HCT116 (cell line): Measurements from ENCODE around the gene VAPA.
A peak's percentile ranks its signal among the peaks of the same experiment; 100 is the strongest.

Experiments
- CTCF ChIP-seq, 3 experiments: fragments of 200-600 bp in 1 of 3; sonication (generic) in 1 of 3; IDR thresholded peaks in 2 of 3; conservative IDR thresholded peaks in 1 of 3; 2 replicates each; pipeline ENCODE4 v1.5.1; 2012 to 2017; ENCODE audit warnings: low read depth in 2 of 3, low read length in 2 of 3, antibody characterized with exemption in 1 of 3, borderline replicate concordance in 1 of 3, control low read depth in 1 of 3, mild to moderate bottlenecking in 1 of 3, mixed read lengths in 1 of 3, mixed run types in 1 of 3, moderate library complexity in 1 of 3; ENCODE audit not compliant: insufficient read depth in 1 of 3
- EGR1 ChIP-seq: IDR thresholded peaks from 2 replicates; pipeline ENCODE4 v1.6.1; 2012; ENCODE audit warnings: low read depth
- EZH2 ChIP-seq: fragments of 200-600 bp; sonication (generic); IDR thresholded peaks from 2 replicates; pipeline ENCODE4 v1.6.1; 2017; ENCODE audit warnings: antibody characterized with exemption, mixed run types
- JUND ChIP-seq: IDR thresholded peaks from 2 replicates; pipeline ENCODE4 v1.6.1; 2012
- POLR2A ChIP-seq: IDR thresholded peaks from 2 replicates; pipeline ENCODE4 v1.7.0; 2011; ENCODE audit warnings: borderline replicate concordance; ENCODE audit not compliant: insufficient read depth, insufficient read length; ENCODE audit errors: extremely low read depth
- POLR2AphosphoS5 ChIP-seq: IDR thresholded peaks from 2 replicates; pipeline ENCODE4 v1.6.1; 2011; ENCODE audit warnings: mild to moderate bottlenecking, low read depth, low read length, moderate library complexity
- RAD21 ChIP-seq: IDR thresholded peaks from 2 replicates; pipeline ENCODE4 v1.6.1; 2012; ENCODE audit warnings: low read depth, mild to moderate bottlenecking
- SP1 ChIP-seq: IDR thresholded peaks from 2 replicates; pipeline ENCODE4 v1.6.1; 2012; ENCODE audit warnings: low read depth

GRCh38 chr18:9914584-9915290 lies 921 bp downstream of the VAPA start:
- no peak for TF ChIP-seq EZH2
- peak; percentile 55 for TF ChIP-seq POLR2AphosphoS5
- TF ChIP-seq POLR2A = no peak
- no peak for TF ChIP-seq CTCF (IDR thresholded peaks at IDR 0.05 in 2 of 3, conservative IDR thresholded peaks at IDR 0.05 in 1 of 3; ENCODE audit: borderline replicate concordance in 1 of 3, insufficient read depth in 1 of 3, low read depth in 2 of 3, low read length in 2 of 3)
- TF ChIP-seq RAD21 = no peak
- no peak for TF ChIP-seq SP1
- TF ChIP-seq JUND = no peak
- no peak for TF ChIP-seq EGR1
